ENCODE results near the gene RRBP1.

Gene RRBP1

DNA sequence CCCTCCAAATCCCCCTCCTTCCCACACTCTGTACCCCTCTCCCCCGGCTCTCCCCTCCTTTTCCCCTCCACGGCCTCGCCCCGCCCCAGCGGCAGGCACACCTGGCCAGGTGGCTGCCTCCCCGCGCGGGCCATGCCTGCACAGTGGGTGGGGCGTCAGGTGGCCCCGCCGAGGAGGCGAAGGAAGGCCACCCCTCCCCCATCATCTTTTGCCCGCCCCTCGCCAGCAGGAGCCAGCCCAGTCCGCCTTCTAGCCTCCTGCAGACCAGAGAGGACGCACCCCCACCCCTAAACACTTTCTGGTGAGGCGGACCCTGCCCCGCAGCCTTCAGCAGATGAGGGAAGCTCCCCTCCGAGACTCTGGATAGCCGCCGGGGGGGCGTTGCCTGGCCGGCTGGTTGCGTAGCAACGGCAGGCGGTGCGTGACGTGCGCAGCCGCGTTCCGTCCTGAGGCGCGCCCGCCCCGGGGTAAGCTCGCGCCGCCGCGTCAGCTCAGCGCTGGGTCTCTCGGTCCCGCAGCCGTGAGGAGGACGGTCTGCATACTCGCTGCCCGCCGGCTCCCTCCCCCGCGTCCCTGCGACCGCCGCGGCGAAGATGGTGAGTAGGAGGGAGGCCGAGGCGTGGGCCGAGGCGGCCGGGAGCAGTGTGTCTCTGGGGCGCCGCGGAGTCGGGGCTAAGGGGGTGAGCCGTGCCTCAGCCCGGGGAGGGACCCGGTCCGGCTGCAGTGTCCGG is 112.3 kb downstream of the RRBP1 start, which contains the start of gene DSTN:
Gene DSTN, plus strand, starts transcription at position 460 of the 731 bp plus-strand sequence. Its CDS starts 134 bp downstream, at position 594.
- H3K27me3 ChIP-seq (ENCODE audit: insufficient read depth, low read length) = no peaks in the 10 kb centered on the region
- peak within 1 kb of the TSS; percentile 70 for H3K4me3 ChIP-seq (ENCODE audit: low read length)
- no peaks in the 10 kb centered on the region for H3K9me3 ChIP-seq (ENCODE audit: low read length)
- peaks cover 13% of the 10 kb centered on the region for H3K4me1 ChIP-seq (ENCODE audit: insufficient read depth, low read length)
- H3K36me3 ChIP-seq (ENCODE audit: insufficient read depth, low read length) = no peaks in the 10 kb centered on the region
- peak within 1 kb of the TSS; percentile 93 for H2AFZ ChIP-seq (ENCODE audit: low read depth, low read length)

DNA sequence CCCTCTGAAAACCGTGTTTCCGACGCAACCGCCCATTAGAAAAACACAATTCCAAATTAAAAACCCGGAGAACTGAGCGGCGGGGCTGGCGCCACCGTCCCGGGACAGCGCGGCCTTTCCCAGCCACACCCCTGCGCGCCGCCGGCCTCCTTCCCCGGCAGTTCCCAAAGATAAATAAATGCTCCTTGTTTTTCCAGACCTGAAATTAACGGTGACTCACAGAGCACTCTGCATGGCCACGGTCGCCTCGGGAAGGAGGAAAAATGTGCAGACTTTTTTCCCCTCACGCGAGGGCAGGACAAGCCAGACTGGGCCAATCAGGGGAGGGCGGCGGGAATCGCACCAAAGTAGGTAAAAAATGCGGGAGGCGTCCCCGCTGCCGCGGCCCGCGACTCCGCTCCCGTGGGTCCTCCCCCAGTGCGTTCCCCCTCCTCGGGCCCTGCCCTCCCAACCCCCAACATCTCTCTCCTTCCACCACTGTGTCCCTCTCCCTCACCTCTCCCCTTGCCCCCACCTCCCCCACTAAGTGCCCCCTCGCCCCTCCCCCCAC is 113.0 kb downstream of the RRBP1 start:
- Histone ChIP-seq H3K36me3 (ENCODE audit: insufficient read depth, low read length) (no peaks in the 10 kb centered on the region), H2AFZ (ENCODE audit: low read depth, low read length) (peak overlapping the region; percentile 76), H3K4me1 (ENCODE audit: insufficient read depth, low read length) (peaks cover 13% of the 10 kb centered on the region), H3K27me3 (ENCODE audit: insufficient read depth, low read length) (no peaks in the 10 kb centered on the region), H3K4me3 (ENCODE audit: low read length) (peak overlapping the region; percentile 70), H3K9me3 (ENCODE audit: low read length) (no peaks in the 10 kb centered on the region)

DNA sequence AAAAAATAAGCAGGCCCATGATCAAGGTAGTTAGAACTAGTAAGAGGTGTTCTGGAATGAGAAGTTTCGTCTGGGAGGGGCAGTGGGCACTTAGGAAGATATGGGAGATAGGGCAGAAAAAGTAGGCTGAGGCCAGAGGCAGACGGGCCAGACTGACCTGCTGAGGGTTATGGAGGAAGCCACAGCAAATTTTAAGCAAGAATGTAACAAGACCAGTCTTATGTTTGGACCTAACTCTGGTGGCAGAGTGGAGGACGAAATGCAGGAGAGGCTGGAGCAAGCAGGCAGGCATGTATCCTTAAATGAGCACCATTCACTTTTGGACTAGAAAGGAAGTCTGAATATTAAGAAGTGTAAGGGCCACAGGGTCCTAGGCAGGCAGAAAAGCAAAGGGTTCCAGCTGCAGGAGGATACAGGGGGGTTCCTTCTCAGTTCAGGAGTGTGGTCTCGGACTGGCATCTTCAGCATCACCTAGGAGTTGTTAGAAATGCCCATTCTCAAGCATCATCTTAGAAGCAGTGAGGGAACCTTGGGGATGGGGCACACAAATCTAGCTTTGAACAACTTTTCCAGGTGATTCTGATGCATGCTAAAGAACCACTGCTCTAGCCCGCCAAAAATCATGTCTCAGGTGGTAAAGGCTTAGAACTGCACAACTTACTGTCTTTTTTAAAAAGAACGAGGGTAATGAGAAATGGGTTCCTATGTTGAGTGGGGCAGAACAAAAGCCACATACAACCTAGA is 113.8 kb downstream of the RRBP1 start:
- H3K27me3 ChIP-seq (ENCODE audit: insufficient read depth, low read length) = no peaks in the 10 kb centered on the region
- H3K4me3 ChIP-seq (ENCODE audit: low read length) = peak overlapping the region; percentile 70
- H3K9me3 ChIP-seq (ENCODE audit: low read length) = no peaks in the 10 kb centered on the region
- peaks cover 13% of the 10 kb centered on the region for H3K4me1 ChIP-seq (ENCODE audit: insufficient read depth, low read length)
- H2AFZ ChIP-seq (ENCODE audit: low read depth, low read length) = peak overlapping the region; percentile 76
- no peaks in the 10 kb centered on the region for H3K36me3 ChIP-seq (ENCODE audit: insufficient read depth, low read length)

DNA sequence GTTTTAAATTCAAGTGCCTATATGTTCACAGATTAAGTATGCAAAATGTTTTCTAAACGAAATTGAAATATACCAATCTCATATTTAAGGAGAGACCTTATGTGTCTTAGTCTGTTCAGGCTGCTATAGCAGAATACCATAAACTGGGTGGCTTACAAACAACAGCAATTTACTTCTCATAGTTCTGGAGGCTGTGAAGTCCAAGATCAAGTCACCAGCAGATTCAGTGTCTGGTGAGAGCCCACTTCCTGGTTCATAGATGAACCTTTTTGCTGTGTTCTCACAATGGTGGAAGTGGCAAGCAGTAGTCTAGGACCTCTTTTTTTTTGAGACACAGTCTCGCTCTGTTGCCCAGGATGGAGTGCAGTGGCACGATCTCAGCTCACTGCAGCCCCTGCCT is 115.7 kb downstream of the RRBP1 start:
- Histone ChIP-seq H3K4me1 (ENCODE audit: insufficient read depth, low read length) (peaks cover 3% of the 10 kb centered on the region), H3K27me3 (ENCODE audit: insufficient read depth, low read length) (no peaks in the 10 kb centered on the region), H2AFZ (ENCODE audit: low read depth, low read length) (no peak overlapping the region), H3K9me3 (ENCODE audit: low read length) (no peaks in the 10 kb centered on the region), H3K4me3 (ENCODE audit: low read length) (no peak overlapping the region), H3K36me3 (ENCODE audit: insufficient read depth, low read length) (no peaks in the 10 kb centered on the region)

DNA sequence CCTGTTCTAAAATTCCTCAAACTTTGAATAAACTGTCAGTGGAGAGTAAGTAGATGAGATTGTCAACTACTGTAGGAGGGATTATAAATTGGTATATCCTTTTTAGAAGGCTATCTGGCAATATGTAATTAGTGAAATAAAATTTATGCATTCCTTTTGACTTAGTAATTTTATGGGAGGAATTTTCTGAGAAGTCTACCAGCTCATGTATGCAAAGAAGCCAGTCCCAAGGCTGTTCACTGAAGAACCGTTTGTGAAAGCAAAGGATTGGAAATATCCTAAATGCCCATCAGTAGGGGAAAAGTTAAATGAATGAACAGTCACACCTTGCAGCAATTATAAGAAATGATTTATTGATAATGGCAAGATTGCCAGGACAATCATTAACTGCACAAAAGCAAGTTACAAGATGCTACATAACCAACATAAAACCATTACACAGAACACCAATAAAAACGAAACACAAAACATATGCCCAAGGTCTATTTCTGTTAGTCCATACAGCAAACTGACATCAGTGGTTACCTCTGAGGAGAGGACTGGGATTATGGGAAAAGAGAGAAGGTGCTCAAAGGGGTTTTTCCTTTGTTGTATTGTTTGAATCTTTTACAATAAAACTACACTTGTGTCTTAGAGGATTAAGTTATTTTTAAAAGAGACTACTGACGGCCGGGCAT is 116.7 kb downstream of the RRBP1 start:
- Histone ChIP-seq H3K4me1 (ENCODE audit: insufficient read depth, low read length) (peaks cover 3% of the 10 kb centered on the region), H2AFZ (ENCODE audit: low read depth, low read length) (no peak overlapping the region), H3K27me3 (ENCODE audit: insufficient read depth, low read length) (no peaks in the 10 kb centered on the region), H3K4me3 (ENCODE audit: low read length) (no peak overlapping the region), H3K9me3 (ENCODE audit: low read length) (no peaks in the 10 kb centered on the region), H3K36me3 (ENCODE audit: insufficient read depth, low read length) (no peaks in the 10 kb centered on the region)

All from neuron (in vitro differentiated cells).